GM06990 (cell line): ENCODE measurements around the gene PPM1G.

Experiments
- DNase-seq: peaks from one replicate; pipeline ENCODE4 v3.0.0-alpha.2; 2011; ENCODE audit not compliant: insufficient read length; ENCODE audit errors: extremely low read depth
- H3K27me3 ChIP-seq: replicated peaks from 2 replicates; pipeline ENCODE4 v1.6.0; 2011; ENCODE audit warnings: low read length; ENCODE audit not compliant: control insufficient read depth, insufficient read depth
- H3K36me3 ChIP-seq: 2 replicates; pipeline ENCODE4 v1.5.1; 2011; ENCODE audit warnings: low read length; ENCODE audit not compliant: control insufficient read depth, insufficient read depth
- H3K4me3 ChIP-seq: replicated peaks from 2 replicates; pipeline ENCODE4 v1.5.1; 2011; ENCODE audit warnings: low read depth, mild to moderate bottlenecking, control low read depth, low read length
- CTCF ChIP-seq: IDR thresholded peaks from 2 replicates; pipeline ENCODE4 v1.5.1; 2011; ENCODE audit warnings: low read length, control low read depth, mild to moderate bottlenecking, inconsistent platforms; ENCODE audit not compliant: insufficient read depth, poor library complexity, severe bottlenecking

The PPM1G gene

GRCh38 chr2:27408601-27409320, 630 bp downstream of the PPM1G start:
- no peak for DNase-seq
- no peak for TF ChIP-seq CTCF
- peak overlapping the region; percentile 97 for H3K4me3 ChIP-seq
- no peaks in the 10 kb centered on the region for H3K27me3 ChIP-seq
- no peaks in the 10 kb centered on the region; the same call in 1 of the 2 replicates for H3K36me3 ChIP-seq

- no peaks in the 10 kb centered on the region for H3K27me3 ChIP-seq
- H3K4me3 ChIP-seq: peak overlapping the region; percentile 97
- DNase-seq: no peak
- TF ChIP-seq CTCF: peak; percentile 33
- no peaks in the 10 kb centered on the region; the same call in 1 of the 2 replicates for H3K36me3 ChIP-seq
Measured at GRCh38 chr2:27407798-27408491, 1.4 kb downstream of the PPM1G start.

- no peak for TF ChIP-seq CTCF
- DNase-seq: no peak
- Histone ChIP-seq H3K27me3 (no peaks in the 10 kb centered on the region), H3K4me3 (no peak overlapping the region), H3K36me3 (no peaks in the 10 kb centered on the region; the same call in 1 of the 2 replicates)
Measured at GRCh38 chr2:27400348-27401135, 8.8 kb downstream of the PPM1G start.

- TF ChIP-seq CTCF: no peak
- no peak overlapping the region for H3K4me3 ChIP-seq
- no peaks in the 10 kb centered on the region for H3K36me3 ChIP-seq
- DNase-seq: no peak
- no peaks in the 10 kb centered on the region for H3K27me3 ChIP-seq
Measured at GRCh38 chr2:27398962-27399361, 10.4 kb downstream of the PPM1G start.

GRCh38 chr2:27393225-27393624, 16.2 kb downstream of the PPM1G start:
- Histone ChIP-seq H3K36me3 (peaks cover 7% of the 10 kb centered on the region), H3K27me3 (no peaks in the 10 kb centered on the region), H3K4me3 (no peak overlapping the region)
- TF ChIP-seq CTCF: no peak
- DNase-seq: no peak
